ENCODE measurements around the gene CDK2.

CDK2 gene

GRCh38 chr12:55940065-55940732 lies 26.4 kb upstream of the CDK2 start:
- peak; percentile 96 for TF ChIP-seq CTCF (IDR thresholded peaks at IDR 0.05; ENCODE audit: low read length, missing control alignments)
- no peak overlapping the region for H3K4me3 ChIP-seq (replicated peaks; ENCODE audit: low read depth, low read length)
- DNase-seq (ENCODE audit: low read depth), result peak; percentile 90

GRCh38 chr12:55942055-55942454 lies 24.6 kb upstream of the CDK2 start:
- no peak overlapping the region for H3K4me3 ChIP-seq (replicated peaks; ENCODE audit: low read depth, low read length)
- no peak for DNase-seq (ENCODE audit: low read depth)
- no peak for TF ChIP-seq CTCF (IDR thresholded peaks at IDR 0.05; ENCODE audit: low read length, missing control alignments)

GRCh38 chr12:55942577-55943136 lies 24.0 kb upstream of the CDK2 start:
- no peak for TF ChIP-seq CTCF (IDR thresholded peaks at IDR 0.05; ENCODE audit: low read length, missing control alignments)
- no peak overlapping the region for H3K4me3 ChIP-seq (replicated peaks; ENCODE audit: low read depth, low read length)
- DNase-seq (ENCODE audit: low read depth), result no peak

- TF ChIP-seq CTCF (IDR thresholded peaks at IDR 0.05; ENCODE audit: low read length, missing control alignments), result no peak
- DNase-seq (ENCODE audit: low read depth), result no peak
Measured at GRCh38 chr12:55946553-55946952, 20.1 kb upstream of the CDK2 start.

GRCh38 chr12:55955344-55955743 lies 11.3 kb upstream of the CDK2 start:
- DNase-seq (ENCODE audit: low read depth), result no peak
- H3K4me3 ChIP-seq (replicated peaks; ENCODE audit: low read depth, low read length), result no peak overlapping the region
- TF ChIP-seq CTCF (IDR thresholded peaks at IDR 0.05; ENCODE audit: low read length, missing control alignments), result no peak

More at GRCh38 chr12:55946553-55946952, 20.1 kb upstream of the CDK2 start:
- H3K4me3 ChIP-seq (replicated peaks; ENCODE audit: low read depth, low read length), result no peak overlapping the region

GRCh38 chr12:55955800-55956508 lies 10.7 kb upstream of the CDK2 start:
- H3K4me3 ChIP-seq (replicated peaks; ENCODE audit: low read depth, low read length), result no peak overlapping the region
- DNase-seq (ENCODE audit: low read depth), result peak; percentile 51
- peak; percentile 35 for TF ChIP-seq CTCF (IDR thresholded peaks at IDR 0.05; ENCODE audit: low read length, missing control alignments)
